ENCODE data around the gene PSMD4.

DNA sequence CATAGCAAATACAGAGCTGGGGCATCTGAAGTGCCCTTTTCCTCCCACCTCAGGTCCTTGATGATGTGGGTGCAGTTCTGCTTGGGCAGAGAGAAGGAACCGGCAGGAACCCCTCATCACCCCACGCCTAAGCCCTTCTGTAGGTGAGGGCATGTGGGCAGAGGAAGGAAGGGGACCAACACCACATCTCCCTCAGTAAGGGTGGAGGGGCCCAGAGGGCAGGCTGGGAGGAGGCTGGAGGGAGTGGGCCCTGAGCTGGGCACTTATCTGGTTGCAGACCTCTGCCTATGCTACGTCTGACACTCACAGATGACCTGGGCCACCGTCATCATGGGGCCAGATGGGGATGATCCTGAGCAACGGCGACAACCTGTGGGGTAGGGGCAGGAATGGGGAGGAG lies 38.6 kb downstream of the PSMD4 start:
- TF ChIP-seq ZNF112 (tag by site-specific recombination; IDR thresholded peaks at IDR 0.05) (no peak), CTCF (tag by site-specific recombination; IDR thresholded peaks at IDR 0.05) (no peak)

Measured in HEK293 (cell line).